NB4 (cell line): ENCODE results near the gene CA12.

ENCODE experiments used
- DNase-seq: peaks from one replicate; pipeline ENCODE4 v3.0.0; 2010; ENCODE audit warnings: low read depth
- H3K4me3 ChIP-seq: one replicate; pipeline ENCODE4 v1.5.1; 2011; ENCODE audit warnings: mild to moderate bottlenecking, low read depth, low read length, moderate library complexity
- MYC ChIP-seq: IDR thresholded peaks from 2 replicates; pipeline ENCODE4 v1.6.1; 2011; ENCODE audit warnings: low read depth, low read length
- POLR2A ChIP-seq: IDR thresholded peaks from 2 replicates; pipeline ENCODE4 v1.6.1; 2011; ENCODE audit warnings: mild to moderate bottlenecking; ENCODE audit not compliant: insufficient read length; ENCODE audit errors: extremely low read depth
- TF ChIP-seq, protein P1 (sequence below): IDR thresholded peaks from one replicate; pipeline ENCODE4 v1.5.1; 2012; ENCODE audit warnings: low read depth, low read length
- TF ChIP-seq, protein P2 (sequence below): IDR thresholded peaks from 2 replicates; pipeline ENCODE4 v1.6.1; 2011; ENCODE audit warnings: low read depth, low read length

CA12 gene

DNA sequence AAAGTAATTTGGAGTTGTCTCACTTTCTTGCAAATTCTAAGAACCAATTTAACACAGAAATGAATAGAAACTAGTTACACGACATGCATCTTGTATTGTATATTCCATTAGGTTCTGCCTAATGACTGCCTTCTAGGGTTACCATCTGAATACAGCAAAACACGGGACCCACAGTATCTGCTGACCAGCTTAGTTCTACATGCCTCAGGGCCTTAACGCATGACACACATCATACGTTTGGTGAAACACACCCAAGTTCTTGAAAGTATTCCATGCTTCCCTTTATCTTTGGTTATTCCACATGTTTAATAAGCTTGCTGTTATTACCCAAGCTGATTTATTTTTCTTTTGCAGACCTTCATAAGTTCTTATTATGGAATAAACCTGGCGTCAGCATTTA, 76.4 kb downstream of the CA12 start:
- TF ChIP-seq MYC (no peak), POLR2A (no peak)
- TF ChIP-seq, protein P1, sequence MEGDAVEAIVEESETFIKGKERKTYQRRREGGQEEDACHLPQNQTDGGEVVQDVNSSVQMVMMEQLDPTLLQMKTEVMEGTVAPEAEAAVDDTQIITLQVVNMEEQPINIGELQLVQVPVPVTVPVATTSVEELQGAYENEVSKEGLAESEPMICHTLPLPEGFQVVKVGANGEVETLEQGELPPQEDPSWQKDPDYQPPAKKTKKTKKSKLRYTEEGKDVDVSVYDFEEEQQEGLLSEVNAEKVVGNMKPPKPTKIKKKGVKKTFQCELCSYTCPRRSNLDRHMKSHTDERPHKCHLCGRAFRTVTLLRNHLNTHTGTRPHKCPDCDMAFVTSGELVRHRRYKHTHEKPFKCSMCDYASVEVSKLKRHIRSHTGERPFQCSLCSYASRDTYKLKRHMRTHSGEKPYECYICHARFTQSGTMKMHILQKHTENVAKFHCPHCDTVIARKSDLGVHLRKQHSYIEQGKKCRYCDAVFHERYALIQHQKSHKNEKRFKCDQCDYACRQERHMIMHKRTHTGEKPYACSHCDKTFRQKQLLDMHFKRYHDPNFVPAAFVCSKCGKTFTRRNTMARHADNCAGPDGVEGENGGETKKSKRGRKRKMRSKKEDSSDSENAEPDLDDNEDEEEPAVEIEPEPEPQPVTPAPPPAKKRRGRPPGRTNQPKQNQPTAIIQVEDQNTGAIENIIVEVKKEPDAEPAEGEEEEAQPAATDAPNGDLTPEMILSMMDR = no peak
- TF ChIP-seq, protein P2, sequence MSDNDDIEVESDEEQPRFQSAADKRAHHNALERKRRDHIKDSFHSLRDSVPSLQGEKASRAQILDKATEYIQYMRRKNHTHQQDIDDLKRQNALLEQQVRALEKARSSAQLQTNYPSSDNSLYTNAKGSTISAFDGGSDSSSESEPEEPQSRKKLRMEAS = no peak
- H3K4me3 ChIP-seq = no peak overlapping the region
- no peak for DNase-seq

DNA sequence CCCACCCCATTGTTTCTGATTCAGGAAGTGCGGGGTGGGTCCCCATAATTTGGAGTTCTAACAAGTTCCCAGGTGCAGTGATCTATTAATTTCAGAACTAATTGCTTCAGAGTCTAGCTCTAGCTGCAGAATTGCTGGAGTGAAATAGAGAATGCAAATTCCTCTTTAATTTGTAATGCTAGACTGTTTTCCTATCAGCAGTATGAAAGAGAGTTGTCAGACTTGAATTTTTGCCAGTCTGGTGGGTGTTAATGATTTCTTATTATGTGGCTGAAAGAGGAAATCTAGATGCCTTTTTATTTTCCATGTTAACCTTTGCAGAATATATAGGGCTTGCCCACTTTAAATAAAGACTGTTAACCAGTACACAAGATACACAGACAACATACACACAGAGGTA, 80.6 kb downstream of the CA12 start:
- H3K4me3 ChIP-seq = no peak overlapping the region
- no peak for DNase-seq
- no peak for TF ChIP-seq POLR2A
- TF ChIP-seq MYC = no peak
- TF ChIP-seq, protein P2 = no peak

- TF ChIP-seq MYC (no peak), POLR2A (no peak)
- TF ChIP-seq, protein P2 = no peak
- TF ChIP-seq, protein P1 = no peak
- DNase-seq = no peak
Observed at GRCh38 chr15:63299943-63300575, 81.6 kb downstream of the CA12 start.

GRCh38 chr15:63296195-63296594, 85.5 kb downstream of the CA12 start:
- H3K4me3 ChIP-seq = no peak overlapping the region
- TF ChIP-seq, protein P1 = no peak
- TF ChIP-seq, protein P2 = no peak
- TF ChIP-seq POLR2A (no peak), MYC (no peak)
- DNase-seq = no peak

More at GRCh38 chr15:63299943-63300575, 81.6 kb downstream of the CA12 start:
- no peak overlapping the region for H3K4me3 ChIP-seq

DNA sequence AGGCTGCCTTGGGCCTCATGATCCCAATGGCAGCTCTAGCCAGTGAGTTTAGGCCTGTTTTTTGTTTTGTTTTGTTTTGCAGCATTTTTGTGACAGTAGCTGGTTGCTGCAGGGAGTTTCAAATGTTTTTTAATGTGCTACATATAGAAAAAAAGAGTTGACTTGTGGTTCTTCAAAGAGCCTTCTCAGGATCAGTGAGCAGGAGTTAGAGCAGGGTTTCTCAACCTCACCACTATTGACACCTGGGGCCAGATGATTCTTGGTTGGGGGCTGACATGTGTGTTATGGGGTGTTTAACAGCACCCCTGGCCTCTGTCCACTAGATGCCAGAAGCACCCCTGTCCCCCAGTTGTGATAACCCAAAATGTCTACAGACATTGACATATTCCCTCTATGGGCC, 86.3 kb downstream of the CA12 start:
- TF ChIP-seq, protein P1 = no peak
- TF ChIP-seq MYC (no peak), POLR2A (no peak)
- TF ChIP-seq, protein P2 = no peak
- no peak overlapping the region for H3K4me3 ChIP-seq
- no peak for DNase-seq

DNA sequence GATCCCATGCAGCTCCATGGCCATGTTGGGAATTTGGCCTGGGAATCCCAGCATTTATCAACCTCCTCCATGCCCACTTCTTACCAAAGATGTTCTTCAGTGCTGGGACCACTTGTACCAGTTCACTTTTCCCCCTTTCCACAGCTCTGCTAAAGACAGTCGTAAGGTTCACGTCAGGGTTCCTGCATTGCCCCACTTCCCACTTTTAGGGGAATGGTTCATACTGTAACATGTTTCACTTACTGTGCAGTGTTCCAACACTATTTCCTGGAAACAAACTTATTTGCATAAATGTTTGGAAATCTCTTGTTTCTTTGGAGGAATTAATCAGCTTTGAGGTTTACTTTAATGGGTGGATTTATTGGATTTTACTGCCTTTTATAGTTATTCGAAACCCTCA, 87.3 kb downstream of the CA12 start:
- TF ChIP-seq, protein P2 = no peak
- TF ChIP-seq, protein P1 = no peak
- no peak for TF ChIP-seq MYC
- TF ChIP-seq POLR2A = no peak
- H3K4me3 ChIP-seq = no peak overlapping the region
- DNase-seq = no peak
